Uterus (tissue), 4 donors: ENCODE data around the gene HOXB7. TPM values are rescaled to one million over a fixed set of nuclear protein-coding genes. Genes with fewer than 3 reads are reported as not detected.

ENCODE experiments used
- DNase-seq, 2 donors: peaks; one replicate each; pipeline ENCODE4 v3.0.0-alpha.2; 2019 to 2020
- H3K27ac ChIP-seq, 2 donors: fragments of 200-600 bp; sonication (generic); 1 replicate in 1 of 2; 2 replicates in 1 of 2; pipeline ENCODE4 v1.5.1; 2016 to 2018
- H3K27me3 ChIP-seq, 2 donors: fragments of 200-600 bp; sonication (generic); one replicate each; pipeline ENCODE4 v1.5.1; 2018 to 2019; ENCODE audit warnings: control low read depth in 1 of 2
- H3K36me3 ChIP-seq, 2 donors: fragments of 200-600 bp; sonication (generic); one replicate each; pipeline ENCODE4 v1.5.1; 2019; ENCODE audit warnings: control low read depth in 1 of 2
- H3K4me1 ChIP-seq, 2 donors: fragments of 200-600 bp; sonication (generic); one replicate each; pipeline ENCODE4 v1.5.1; 2018 to 2019; ENCODE audit warnings: control low read depth in 1 of 2
- H3K4me3 ChIP-seq, 2 donors: fragments of 200-600 bp; sonication (generic); 1 replicate in 1 of 2; 2 replicates in 1 of 2; pipeline ENCODE4 v1.5.1; 2018 to 2019; ENCODE audit warnings: mild to moderate bottlenecking in 1 of 2
- H3K9me3 ChIP-seq, 2 donors: fragments of 200-600 bp; sonication (generic); one replicate each; pipeline ENCODE4 v1.5.1; 2019; ENCODE audit warnings: control low read depth in 1 of 2
- POLR2A ChIP-seq, 2 donors: fragments of 450-650 bp; IDR thresholded peaks; one replicate each; pipeline ENCODE4 v1.6.1; 2016; ENCODE audit warnings: antibody characterized with exemption in 2 of 2, mild to moderate bottlenecking in 1 of 2, moderate library complexity in 1 of 2
- intact Hi-C: fragments of 100-400 bp; cut with DNase I; formaldehyde crosslinking; loops from one replicate; pipeline ENCODE4 v1.15.1; 2023; ENCODE audit warnings: low total_unique reads
- total RNA-seq, 4 donors: library from RNA; depleted of rRNA in 3 of 4; stranded (reverse); fragments of >200 nt in 3 of 4; gene quantifications; one replicate each; pipeline versions ENCODE4 v1.1.0 to v1.2.4, GENCODE V29; 2014 to 2023
- TF ChIP-seq, protein P1 (sequence below), 4 experiments: fragments of 200-600 bp in 2 of 4; fragments of 450-650 bp in 2 of 4; sonication (generic) in 2 of 4; IDR thresholded peaks; one replicate each; pipeline ENCODE4 v1.5.1; 2016 to 2019; ENCODE audit warnings: antibody characterized with exemption in 4 of 4, mild to moderate bottlenecking in 2 of 4, moderate library complexity in 1 of 4
- donor health status: DM: yes; HTN: yes; CAD: no.

Gene HOXB7
- total RNA-seq, 4 donors from 2014 or later = 1.0 to 6.9 (median 3.5) TPM; not detected in 1

- Histone ChIP-seq H3K27me3 (peaks cover 4 to 46% of the 10 kb centered on the region in 2 donors), H3K4me3 (no peak overlapping the region), H3K27ac (no peak overlapping the region), H3K36me3 (no peaks in the 10 kb centered on the region), H3K9me3 (no peaks in the 10 kb centered on the region), H3K4me1 (no peaks in the 10 kb centered on the region)
- DNase-seq = no peak
- no peak for TF ChIP-seq POLR2A (IDR thresholded peaks at IDR 0.05)
- TF ChIP-seq, protein P1, sequence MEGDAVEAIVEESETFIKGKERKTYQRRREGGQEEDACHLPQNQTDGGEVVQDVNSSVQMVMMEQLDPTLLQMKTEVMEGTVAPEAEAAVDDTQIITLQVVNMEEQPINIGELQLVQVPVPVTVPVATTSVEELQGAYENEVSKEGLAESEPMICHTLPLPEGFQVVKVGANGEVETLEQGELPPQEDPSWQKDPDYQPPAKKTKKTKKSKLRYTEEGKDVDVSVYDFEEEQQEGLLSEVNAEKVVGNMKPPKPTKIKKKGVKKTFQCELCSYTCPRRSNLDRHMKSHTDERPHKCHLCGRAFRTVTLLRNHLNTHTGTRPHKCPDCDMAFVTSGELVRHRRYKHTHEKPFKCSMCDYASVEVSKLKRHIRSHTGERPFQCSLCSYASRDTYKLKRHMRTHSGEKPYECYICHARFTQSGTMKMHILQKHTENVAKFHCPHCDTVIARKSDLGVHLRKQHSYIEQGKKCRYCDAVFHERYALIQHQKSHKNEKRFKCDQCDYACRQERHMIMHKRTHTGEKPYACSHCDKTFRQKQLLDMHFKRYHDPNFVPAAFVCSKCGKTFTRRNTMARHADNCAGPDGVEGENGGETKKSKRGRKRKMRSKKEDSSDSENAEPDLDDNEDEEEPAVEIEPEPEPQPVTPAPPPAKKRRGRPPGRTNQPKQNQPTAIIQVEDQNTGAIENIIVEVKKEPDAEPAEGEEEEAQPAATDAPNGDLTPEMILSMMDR (IDR thresholded peaks at IDR 0.05) = no peak
- intact Hi-C loops = no loop called here
Observed at GRCh38 chr17:48646183-48647102, 35.6 kb upstream of the HOXB7 start.

DNA sequence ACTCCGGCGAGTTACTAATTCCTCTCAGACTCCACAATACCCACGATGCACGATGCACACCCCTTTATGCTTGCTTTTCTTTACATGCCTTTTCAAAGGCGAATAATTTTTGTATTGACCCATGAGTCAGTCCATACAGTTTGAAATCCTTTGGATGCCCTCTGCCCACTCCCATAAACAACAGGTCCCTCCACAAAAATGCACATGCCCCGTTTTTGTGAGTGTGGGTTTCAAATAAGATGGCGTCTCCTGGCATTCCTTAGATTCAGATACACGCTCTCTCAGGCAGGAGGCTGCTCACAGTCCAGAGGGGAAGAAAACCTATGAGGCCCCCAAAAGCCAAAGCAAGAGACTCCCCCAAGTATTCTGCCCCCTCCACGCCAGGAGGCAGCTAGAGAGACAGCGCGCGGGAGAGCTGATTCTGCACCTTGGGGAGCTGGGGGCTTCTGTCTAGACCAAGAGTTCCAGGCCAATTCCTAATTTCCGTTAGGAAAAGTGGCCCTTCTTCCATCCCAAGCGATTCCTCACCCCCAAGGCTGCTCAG lies 34.9 kb upstream of the HOXB7 start:
- Histone ChIP-seq H3K36me3 (no peaks in the 10 kb centered on the region), H3K4me1 (no peaks in the 10 kb centered on the region), H3K4me3 (no peak overlapping the region), H3K27ac (no peak overlapping the region), H3K9me3 (no peaks in the 10 kb centered on the region), H3K27me3 (peaks cover 4 to 52% of the 10 kb centered on the region in 2 donors)
- no peak for DNase-seq
- intact Hi-C loops = no loop called here
- TF ChIP-seq POLR2A (IDR thresholded peaks at IDR 0.05) = no peak
- TF ChIP-seq, protein P1 (IDR thresholded peaks at IDR 0.05) = no peak

DNA sequence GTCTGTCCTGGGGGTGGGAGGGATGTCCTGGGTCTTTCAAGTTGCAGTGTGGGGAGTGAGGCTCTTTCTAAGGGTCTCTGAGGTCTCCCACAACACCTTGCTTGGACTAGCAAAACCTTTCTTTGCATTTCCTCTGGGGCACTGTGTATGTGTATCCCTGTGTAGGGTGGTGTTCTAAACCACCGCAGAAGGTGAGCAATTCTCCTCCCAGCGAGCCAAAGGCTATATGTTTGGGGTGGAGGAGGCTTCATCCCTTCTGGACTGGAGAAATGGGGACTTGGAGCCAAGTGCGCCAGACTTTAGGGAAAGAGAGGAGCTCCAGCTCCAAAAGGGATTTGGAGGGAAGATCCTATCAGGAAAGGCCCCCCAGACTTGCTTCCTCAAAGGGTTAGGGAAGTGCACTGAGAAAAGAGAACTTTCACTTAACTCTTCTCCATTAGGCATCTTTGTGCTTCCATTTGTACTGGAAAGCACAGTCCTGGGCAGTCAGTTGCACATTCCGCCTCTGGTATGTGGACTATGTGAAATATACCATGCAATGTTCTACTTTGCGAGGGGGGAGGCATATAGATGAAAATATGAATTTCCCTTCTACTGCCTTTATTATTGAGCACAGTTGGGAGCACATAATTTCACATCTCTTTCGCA lies 34.2 kb upstream of the HOXB7 start:
- peaks cover 4 to 50% of the 10 kb centered on the region in 2 donors for H3K27me3 ChIP-seq
- H3K36me3 ChIP-seq = no peaks in the 10 kb centered on the region
- intact Hi-C loops = no loop called here
- H3K9me3 ChIP-seq = no peaks in the 10 kb centered on the region
- no peak overlapping the region for H3K27ac ChIP-seq
- DNase-seq = no peak
- H3K4me1 ChIP-seq = no peaks in the 10 kb centered on the region
- H3K4me3 ChIP-seq = no peak overlapping the region
- no peak for TF ChIP-seq POLR2A (IDR thresholded peaks at IDR 0.05)
- TF ChIP-seq, protein P1 (IDR thresholded peaks at IDR 0.05) = no peak

- DNase-seq = no peak
- H3K27ac ChIP-seq = no peak overlapping the region
- H3K4me1 ChIP-seq = no peaks in the 10 kb centered on the region
- H3K4me3 ChIP-seq = no peak overlapping the region
- TF ChIP-seq POLR2A (IDR thresholded peaks at IDR 0.05) = no peak
- TF ChIP-seq, protein P1 (IDR thresholded peaks at IDR 0.05) = no peak
- peaks cover 4 to 51% of the 10 kb centered on the region in 2 donors for H3K27me3 ChIP-seq
- H3K9me3 ChIP-seq = no peaks in the 10 kb centered on the region
- intact Hi-C loops = no loop called here
- no peaks in the 10 kb centered on the region for H3K36me3 ChIP-seq
Observed at GRCh38 chr17:48644159-48644558, 33.3 kb upstream of the HOXB7 start.

DNA sequence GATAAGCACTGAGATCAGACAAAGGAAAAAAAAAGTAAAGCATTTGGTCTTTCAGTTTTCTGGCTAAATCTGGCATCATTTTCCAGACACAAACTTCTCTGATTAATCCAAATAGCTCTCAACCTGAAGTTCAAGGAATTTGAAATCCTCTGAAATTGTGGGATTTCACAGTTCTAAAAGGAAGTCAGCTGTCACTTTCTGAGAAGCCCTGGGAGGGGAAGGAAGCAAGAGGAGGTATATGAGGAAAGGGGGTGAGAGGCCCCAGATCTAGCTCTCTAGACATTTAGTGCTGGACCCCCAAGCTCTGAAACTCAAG lies 32.8 kb upstream of the HOXB7 start:
- H3K9me3 ChIP-seq = no peaks in the 10 kb centered on the region
- DNase-seq = no peak
- peaks cover 4 to 52% of the 10 kb centered on the region in 2 donors for H3K27me3 ChIP-seq
- intact Hi-C loops = no loop called here
- H3K27ac ChIP-seq = no peak overlapping the region
- H3K36me3 ChIP-seq = no peaks in the 10 kb centered on the region
- no peaks in the 10 kb centered on the region for H3K4me1 ChIP-seq
- H3K4me3 ChIP-seq = no peak overlapping the region
- TF ChIP-seq POLR2A (IDR thresholded peaks at IDR 0.05) = no peak
- TF ChIP-seq, protein P1 (IDR thresholded peaks at IDR 0.05) = no peak
